Endothelial cell of umbilical vein (primary cell): Measurements from ENCODE around the gene DDX39A. TPM values are rescaled to one million over a fixed set of nuclear protein-coding genes. Genes with fewer than 3 reads are reported as not detected.
A peak's percentile ranks its signal among the peaks of the same experiment; 100 is the strongest.

ENCODE experiments used
- BruUV-seq: library from RNA; stranded (reverse); fragments of 400-500 nt; replicated peaks from 2 replicates; lab custom pipeline; 2021; lab: Mats Ljungman, UMichigan
- CTCF ChIA-PET: fragments of 300-600, 350-600 bp; sonication (Branson Sonifier 250); formaldehyde crosslinking; loops from one replicate; lab custom pipeline; 2021; ENCODE audit warnings: antibody characterized with exemption, inconsistent platforms; lab: Charles Lee
- POLR2A ChIA-PET: fragments of 300-600, 350-600 bp; sonication (Branson Sonifier 250); formaldehyde crosslinking; loops from one replicate; lab custom pipeline; 2021; ENCODE audit warnings: antibody characterized with exemption, inconsistent platforms; lab: Charles Lee
- DNase-seq: peaks from one replicate; pipeline ENCODE4 v3.0.0-alpha.2; 2011; ENCODE audit warnings: low read depth, low spot score
- FAIRE-seq: peaks from 2 replicates; lab custom pipeline; 2011; peaks lifted over from hg19 to GRCh38; lab: Jason Lieb, UNC
- H2AFZ ChIP-seq: 2 replicates; pipeline ENCODE4 v1.6.0; 2012; ENCODE audit warnings: low read depth, low read length, control low read depth, inconsistent platforms
- H3K27ac ChIP-seq: 2 replicates; pipeline ENCODE4 v1.5.1; 2011; ENCODE audit warnings: low read depth, mild to moderate bottlenecking, control low read depth, low read length, moderate library complexity; ENCODE audit not compliant: insufficient read depth
- H3K27me3 ChIP-seq, 2 experiments: 2 replicates each; pipeline versions ENCODE4 v1.6.0 to v1.6.1; 2011; ENCODE audit warnings: low read length in 2 of 2, mixed read lengths in 1 of 2; ENCODE audit not compliant: control insufficient read depth in 2 of 2, insufficient read depth in 2 of 2
- H3K36me3 ChIP-seq, 2 experiments: 2 replicates in 1 of 2; 3 replicates in 1 of 2; pipeline ENCODE4 v1.5.1; 2011; ENCODE audit warnings: low read length in 2 of 2, mild to moderate bottlenecking in 1 of 2, moderate library complexity in 1 of 2; ENCODE audit not compliant: control insufficient read depth in 2 of 2, insufficient read depth in 2 of 2; ENCODE audit errors: extremely low read depth in 1 of 2
- H3K4me1 ChIP-seq: 3 replicates; pipeline ENCODE4 v1.5.1; 2011; ENCODE audit warnings: mild to moderate bottlenecking, low read length; ENCODE audit not compliant: control insufficient read depth, insufficient read depth; ENCODE audit errors: extremely low read depth
- H3K4me2 ChIP-seq: 2 replicates; pipeline ENCODE4 v1.6.1; 2011; ENCODE audit warnings: low read length, control low read depth, mixed read lengths; ENCODE audit not compliant: insufficient read depth
- H3K4me3 ChIP-seq, 3 experiments: fragments of 200-600 bp in 1 of 3; sonication (generic), shearing (Covaris generic) in 1 of 3; replicated peaks in 1 of 3; 2 replicates each; pipeline ENCODE4 v1.5.1; 2011 to 2016; ENCODE audit warnings: control low read depth in 3 of 3, low read length in 3 of 3, mild to moderate bottlenecking in 2 of 3, inconsistent platforms in 1 of 3, low read depth in 1 of 3, moderate library complexity in 1 of 3; ENCODE audit not compliant: insufficient read depth in 1 of 3
- H3K79me2 ChIP-seq: 2 replicates; pipeline ENCODE4 v1.6.0; 2012; ENCODE audit warnings: low read length, inconsistent platforms; ENCODE audit not compliant: control insufficient read depth, insufficient read depth
- H3K9ac ChIP-seq: replicated peaks from 2 replicates; pipeline ENCODE3; 2011; ENCODE audit warnings: low read length, control low read depth; ENCODE audit not compliant: insufficient read depth; ENCODE audit errors: extremely low read depth
- H3K9me1 ChIP-seq: replicated peaks from 3 replicates; pipeline ENCODE4 v1.6.0; 2011; ENCODE audit warnings: mild to moderate bottlenecking, low read length; ENCODE audit not compliant: control insufficient read depth, insufficient read depth; ENCODE audit errors: extremely low read depth
- H3K9me3 ChIP-seq: replicated peaks from 2 replicates; pipeline ENCODE4 v1.5.1; 2012; ENCODE audit warnings: low read length, inconsistent platforms; ENCODE audit not compliant: control insufficient read depth, insufficient read depth
- H4K20me1 ChIP-seq: replicated peaks from 2 replicates; pipeline ENCODE3; 2011; ENCODE audit warnings: mild to moderate bottlenecking, low read length; ENCODE audit not compliant: control insufficient read depth, insufficient read depth; ENCODE audit errors: extremely low read depth
- CTCF ChIP-seq, 2 donors: IDR thresholded peaks; 1 replicate in 1 of 2; 2 replicates in 1 of 2; pipeline ENCODE4 v1.5.1; 2011; ENCODE audit warnings: low read length in 2 of 2, mild to moderate bottlenecking in 2 of 2, moderate library complexity in 2 of 2, control low read depth in 1 of 2, inconsistent platforms in 1 of 2, low read depth in 1 of 2; ENCODE audit not compliant: insufficient read depth in 1 of 2; ENCODE audit errors: extremely low read depth in 1 of 2
- EZH2 ChIP-seq: IDR thresholded peaks from 2 replicates; pipeline ENCODE4 v1.6.1; 2012; ENCODE audit warnings: borderline replicate concordance, low read depth, mild to moderate bottlenecking, moderate library complexity, low read length, inconsistent platforms; ENCODE audit not compliant: severe bottlenecking
- FOS ChIP-seq: IDR thresholded peaks from 2 replicates; pipeline ENCODE4 v1.6.1; 2011; ENCODE audit warnings: mild to moderate bottlenecking, low read length, moderate library complexity, borderline replicate concordance; ENCODE audit not compliant: insufficient read depth
- GATA2 ChIP-seq: IDR thresholded peaks from 2 replicates; pipeline ENCODE4 v1.7.0; 2011; ENCODE audit warnings: low read depth, mild to moderate bottlenecking, moderate library complexity, mixed read lengths, low read length; ENCODE audit not compliant: insufficient read length, insufficient read depth
- JUN ChIP-seq: IDR thresholded peaks from 2 replicates; pipeline ENCODE4 v1.6.1; 2011; ENCODE audit warnings: borderline replicate concordance, low read depth; ENCODE audit not compliant: insufficient read length, insufficient read depth
- MAX ChIP-seq: IDR thresholded peaks from 2 replicates; pipeline ENCODE4 v1.6.1; 2011; ENCODE audit not compliant: insufficient read depth, insufficient read length
- MYC ChIP-seq: IDR thresholded peaks from one replicate; pipeline ENCODE4 v1.6.1; 2011; ENCODE audit warnings: mild to moderate bottlenecking, low read depth, low read length
- POLR2A ChIP-seq: IDR thresholded peaks from 2 replicates; pipeline ENCODE4 v1.6.1; 2012; ENCODE audit warnings: low read depth, mild to moderate bottlenecking, control low read depth, low read length
- POLR2AphosphoS5 ChIP-seq: IDR thresholded peaks from 2 replicates; pipeline ENCODE4 v1.6.1; 2012; ENCODE audit warnings: low read depth, mild to moderate bottlenecking, control low read depth, low read length, moderate library complexity; ENCODE audit not compliant: insufficient read depth
- dilution Hi-C: fragments of 300-500 bp; cut with MboI; formaldehyde crosslinking; loops from one replicate; pipeline ENCODE4 v1.15.0; 2019; ENCODE audit warnings: low sequenced_read_pairs; ENCODE audit not compliant: extremely low pct_ligation_motif_present
- intact Hi-C: fragments of 100-400 bp; cut with micrococcal nuclease; formaldehyde crosslinking; loops from one replicate; pipeline ENCODE4 v1.10.0; 2022
- polyA plus RNA-seq, 4 experiments: library from polyadenylated mRNA; depleted of rRNA in 3 of 4; stranded (reverse) in 3 of 4; unstranded in 1 of 4; fragments of >200 nt; gene quantifications; 2 replicates each; pipeline versions ENCODE4 v1.2.1 to v1.2.3, GENCODE V29; 2011 to 2012; ENCODE audit warnings: missing spikeins in 1 of 4
- total RNA-seq: library from RNA; stranded (reverse); gene quantifications from 2 replicates; pipeline ENCODE4 v1.2.3, GENCODE V29; 2021

The DDX39A gene
- total and polyA plus RNA-seq, 2 donors (not counting 3 experiments of a cell fraction or from before 2014, with no cell fraction given): 157 to 158 TPM

- dilution Hi-C loops (no loop called here), intact Hi-C loops (no loop called here)
- FAIRE-seq (peak; percentile 28), DNase-seq (peak; percentile 53)
- no peak overlapping the region for H3K9ac ChIP-seq
- H3K9me3 ChIP-seq: no peaks in the 10 kb centered on the region
- H3K79me2 ChIP-seq: peaks cover 82% of the 10 kb centered on the region
- no peaks in the 10 kb centered on the region for H3K27me3 ChIP-seq
- no peak overlapping the region for H3K4me3 ChIP-seq
- H3K4me2 ChIP-seq: no peak overlapping the region
- no TSS peak for BruUV-seq
- H3K36me3 ChIP-seq: peaks cover 30 to 41% of the 10 kb centered on the region in 2 experiments
- POLR2A ChIA-PET: no interaction called here
- no peak overlapping the region for H3K27ac ChIP-seq
- CTCF ChIA-PET: interaction anchor here (0.6 to 1.3 kb wide), 3 partner anchors 8 to 322 kb away, joined by 4 to 7 read pairs (median 4); no protein-coding TSS in a partner anchor
- TF ChIP-seq CTCF (IDR thresholded peaks at IDR 0.05; ENCODE audit: extremely low read depth in 1 of 2, insufficient read depth in 1 of 2, low read depth in 1 of 2, low read length in 2 of 2) (no peak), POLR2A (no peak), JUN (no peak), EZH2 (no peak), FOS (no peak), MYC (no peak), MAX (no peak), GATA2 (no peak), POLR2AphosphoS5 (no peak)
- no peaks in the 10 kb centered on the region for H3K9me1 ChIP-seq
- H3K4me1 ChIP-seq: peaks cover 15% of the 10 kb centered on the region
- no peak overlapping the region for H2AFZ ChIP-seq
- peaks cover 3% of the 10 kb centered on the region for H4K20me1 ChIP-seq
Observed at GRCh38 chr19:14413693-14414181, 5.4 kb downstream of the DDX39A start.
